ENCODE results near the gene MS4A1. TPM values are rescaled to one million over a fixed set of nuclear protein-coding genes. Genes with fewer than 3 reads are reported as not detected.
A peak's percentile ranks its signal among the peaks of the same experiment; 100 is the strongest.
"Not testable (repeated sequence)": the region's sequence is repeated elsewhere in the genome, so short reads cannot be mapped to it uniquely, and the experiment has no call there.

The MS4A1 gene
- polyA plus RNA-seq, 3 donors from 2014 or later: 1.2 to 2.8 (median 2.3) TPM

- DNase-seq: no peak
- peaks cover 0 to 4% (median 0%) of the 10 kb centered on the region in 3 donors for H3K27me3 Mint-ChIP-seq (ENCODE audit: low read depth in 3 of 3)
- peaks cover 0 to 4% (median 0%) of the 10 kb centered on the region in 3 donors for H3K36me3 Mint-ChIP-seq
- H3K9me3 Mint-ChIP-seq: peaks cover 0 to 5% (median 0%) of the 10 kb centered on the region in 6 donors
- no peaks in the 10 kb centered on the region for H3K4me1 Mint-ChIP-seq
- no peak overlapping the region for H3K4me3 Mint-ChIP-seq
- H3K27ac Mint-ChIP-seq: no peak overlapping the region
Observed at GRCh38 chr11:60477035-60477445, 21.4 kb downstream of the MS4A1 start.

GRCh38 chr11:60482361-60482760 lies 26.7 kb downstream of the MS4A1 start:
- H3K27ac Mint-ChIP-seq: no peak overlapping the region
- peaks cover 0 to 2% (median 0%) of the 10 kb centered on the region in 6 donors for H3K9me3 Mint-ChIP-seq
- no peaks in the 10 kb centered on the region for H3K36me3 Mint-ChIP-seq
- H3K27me3 Mint-ChIP-seq (ENCODE audit: low read depth in 3 of 3): peaks cover 0 to 5% (median 3%) of the 10 kb centered on the region in 3 donors
- no peak overlapping the region for H3K4me3 Mint-ChIP-seq
- H3K4me1 Mint-ChIP-seq: no peaks in the 10 kb centered on the region
- no peak for DNase-seq

GRCh38 chr11:60485987-60486386 lies 30.3 kb downstream of the MS4A1 start:
- H3K27ac Mint-ChIP-seq: no peak overlapping the region
- no peak for DNase-seq
- no peaks in the 10 kb centered on the region for H3K36me3 Mint-ChIP-seq
- H3K27me3 Mint-ChIP-seq (ENCODE audit: low read depth in 3 of 3): peaks cover 3 to 11% (median 5%) of the 10 kb centered on the region in 3 donors
- H3K9me3 Mint-ChIP-seq: no peaks in the 10 kb centered on the region
- no peaks in the 10 kb centered on the region for H3K4me1 Mint-ChIP-seq
- H3K4me3 Mint-ChIP-seq: no peak overlapping the region

- DNase-seq: no peak
- Mint-ChIP-seq H3K4me1 (no peaks in the 10 kb centered on the region), H3K36me3 (no peaks in the 10 kb centered on the region), H3K4me3 (no peak within 1 kb of the TSS), H3K27me3 (ENCODE audit: low read depth in 3 of 3) (peaks cover 0 to 14% (median 5%) of the 10 kb centered on the region in 3 donors), H3K9me3 (peaks cover 0 to 1% (median 0%) of the 10 kb centered on the region in 6 donors), H3K27ac (no peak within 1 kb of the TSS)
Observed at GRCh38 chr11:60492488-60493009, 36.9 kb downstream of the MS4A1 start, which contains the start of gene MS4A12. Gene MS4A12 (plus strand): TSS chr11:60492778. CDS start chr11:60497319, 4,541 bp downstream.

- Mint-ChIP-seq H3K4me1 (no peaks in the 10 kb centered on the region), H3K9me3 (peaks cover 0 to 1% (median 0%) of the 10 kb centered on the region in 6 donors), H3K36me3 (no peaks in the 10 kb centered on the region), H3K27me3 (ENCODE audit: low read depth in 3 of 3) (peaks cover under 1 to 13% (median 5%) of the 10 kb centered on the region in 3 donors), H3K4me3 (no peak overlapping the region), H3K27ac (no peak overlapping the region)
- no peak for DNase-seq
Observed at GRCh38 chr11:60493454-60493853, 37.8 kb downstream of the MS4A1 start.

GRCh38 chr11:60498399-60498798 lies 42.8 kb downstream of the MS4A1 start:
- H3K4me3 Mint-ChIP-seq: no peak overlapping the region
- peaks cover 0 to 1% (median 0%) of the 10 kb centered on the region in 6 donors for H3K9me3 Mint-ChIP-seq
- H3K27me3 Mint-ChIP-seq (ENCODE audit: low read depth in 3 of 3): peaks cover 12 to 27% (median 13%) of the 10 kb centered on the region in 3 donors
- DNase-seq: no peak
- H3K27ac Mint-ChIP-seq: no peak overlapping the region
- no peaks in the 10 kb centered on the region for H3K36me3 Mint-ChIP-seq
- peaks cover 0 to 1% of the 10 kb centered on the region in 2 donors for H3K4me1 Mint-ChIP-seq

GRCh38 chr11:60498853-60499252 lies 43.2 kb downstream of the MS4A1 start:
- no peaks in the 10 kb centered on the region for H3K36me3 Mint-ChIP-seq
- no peak for DNase-seq
- H3K9me3 Mint-ChIP-seq: peaks cover 0 to 1% (median 0%) of the 10 kb centered on the region in 6 donors
- H3K27ac Mint-ChIP-seq: no peak overlapping the region
- H3K27me3 Mint-ChIP-seq (ENCODE audit: low read depth in 3 of 3): peaks cover 12 to 27% (median 13%) of the 10 kb centered on the region in 3 donors
- no peak overlapping the region for H3K4me3 Mint-ChIP-seq
- H3K4me1 Mint-ChIP-seq: peaks cover 0 to 6% of the 10 kb centered on the region in 2 donors

- no peaks in the 10 kb centered on the region for H3K36me3 Mint-ChIP-seq
- peaks cover 12 to 20% of the 10 kb centered on the region in 2 donors for H3K4me1 Mint-ChIP-seq
- H3K4me3 Mint-ChIP-seq: no peak overlapping the region
- no peak overlapping the region for H3K27ac Mint-ChIP-seq
- H3K27me3 Mint-ChIP-seq (ENCODE audit: low read depth in 3 of 3): peaks cover 12 to 24% (median 17%) of the 10 kb centered on the region in 3 donors
- H3K9me3 Mint-ChIP-seq: peaks cover 0 to 4% (median 0%) of the 10 kb centered on the region in 6 donors
- no peak for DNase-seq
Observed at GRCh38 chr11:60500276-60500910, 44.7 kb downstream of the MS4A1 start.

GRCh38 chr11:60502221-60502775 lies 46.7 kb downstream of the MS4A1 start:
- no peak overlapping the region for H3K27ac Mint-ChIP-seq
- no peak overlapping the region for H3K4me3 Mint-ChIP-seq
- H3K4me1 Mint-ChIP-seq: peaks cover 12 to 20% of the 10 kb centered on the region in 2 donors
- peaks cover 0 to 5% (median 0%) of the 10 kb centered on the region in 6 donors for H3K9me3 Mint-ChIP-seq
- no peak for DNase-seq
- H3K36me3 Mint-ChIP-seq: no peaks in the 10 kb centered on the region
- H3K27me3 Mint-ChIP-seq (ENCODE audit: low read depth in 3 of 3): peaks cover 12 to 23% (median 17%) of the 10 kb centered on the region in 3 donors

- Mint-ChIP-seq H3K27me3 (ENCODE audit: low read depth in 3 of 3) (peaks cover 7 to 20% (median 18%) of the 10 kb centered on the region in 3 donors), H3K4me1 (peaks cover 12 to 20% of the 10 kb centered on the region in 2 donors), H3K4me3 (peak overlapping the region; percentile 7 to 42 (median 26)), H3K27ac (peak overlapping the region in 1 of 6 donors; percentile 0), H3K36me3 (no peaks in the 10 kb centered on the region), H3K9me3 (peaks cover 0 to 5% (median 0%) of the 10 kb centered on the region in 6 donors)
- DNase-seq: peak; percentile 27 to 42 (median 30)
Observed at GRCh38 chr11:60504219-60504905, 48.7 kb downstream of the MS4A1 start.

GRCh38 chr11:60509609-60510008 lies 54.0 kb downstream of the MS4A1 start:
- not testable (repeated sequence) for H3K4me1 Mint-ChIP-seq; H3K9me3 Mint-ChIP-seq; H3K4me3 Mint-ChIP-seq; H3K27ac Mint-ChIP-seq; H3K27me3 Mint-ChIP-seq (ENCODE audit: low read depth in 3 of 3); H3K36me3 Mint-ChIP-seq; DNase-seq

- H3K36me3 Mint-ChIP-seq; H3K27ac Mint-ChIP-seq; H3K27me3 Mint-ChIP-seq (ENCODE audit: low read depth in 3 of 3); DNase-seq; H3K4me1 Mint-ChIP-seq; H3K4me3 Mint-ChIP-seq; H3K9me3 Mint-ChIP-seq: not testable (repeated sequence)
Observed at GRCh38 chr11:60510209-60510608, 54.6 kb downstream of the MS4A1 start.

GRCh38 chr11:60511393-60511792 lies 55.7 kb downstream of the MS4A1 start:
- Mint-ChIP-seq H3K9me3 (peaks cover 0 to 2% (median 0%) of the 10 kb centered on the region in 6 donors), H3K4me3 (no peak overlapping the region), H3K27ac (no peak overlapping the region), H3K36me3 (no peaks in the 10 kb centered on the region), H3K4me1 (no peaks in the 10 kb centered on the region), H3K27me3 (ENCODE audit: low read depth in 3 of 3) (peaks cover 3 to 7% (median 7%) of the 10 kb centered on the region in 3 donors)
- no peak for DNase-seq

Measured in immature natural killer cell (primary cell).